Measurements from ENCODE around the gene AUTS2.

- TF ChIP-seq, protein P1, sequence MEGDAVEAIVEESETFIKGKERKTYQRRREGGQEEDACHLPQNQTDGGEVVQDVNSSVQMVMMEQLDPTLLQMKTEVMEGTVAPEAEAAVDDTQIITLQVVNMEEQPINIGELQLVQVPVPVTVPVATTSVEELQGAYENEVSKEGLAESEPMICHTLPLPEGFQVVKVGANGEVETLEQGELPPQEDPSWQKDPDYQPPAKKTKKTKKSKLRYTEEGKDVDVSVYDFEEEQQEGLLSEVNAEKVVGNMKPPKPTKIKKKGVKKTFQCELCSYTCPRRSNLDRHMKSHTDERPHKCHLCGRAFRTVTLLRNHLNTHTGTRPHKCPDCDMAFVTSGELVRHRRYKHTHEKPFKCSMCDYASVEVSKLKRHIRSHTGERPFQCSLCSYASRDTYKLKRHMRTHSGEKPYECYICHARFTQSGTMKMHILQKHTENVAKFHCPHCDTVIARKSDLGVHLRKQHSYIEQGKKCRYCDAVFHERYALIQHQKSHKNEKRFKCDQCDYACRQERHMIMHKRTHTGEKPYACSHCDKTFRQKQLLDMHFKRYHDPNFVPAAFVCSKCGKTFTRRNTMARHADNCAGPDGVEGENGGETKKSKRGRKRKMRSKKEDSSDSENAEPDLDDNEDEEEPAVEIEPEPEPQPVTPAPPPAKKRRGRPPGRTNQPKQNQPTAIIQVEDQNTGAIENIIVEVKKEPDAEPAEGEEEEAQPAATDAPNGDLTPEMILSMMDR (IDR thresholded peaks at IDR 0.05) = no peak
- TF ChIP-seq POLR2A (IDR thresholded peaks at IDR 0.05) = no peak
- TF ChIP-seq POLR2AphosphoS5 (IDR thresholded peaks at IDR 0.05) = no peak
These were observed 408.1 kb downstream of the AUTS2 start for GRCh38 chr7:70006261-70006920.

Measured in breast epithelium (tissue), 3 donors.